Stimulated activated CD8-positive, alpha-beta memory T cell treated with anti-CD3 and anti-CD28 coated beads, Interleukin-7, amount 100 ng/mL, for 24 hours (primary cell): ENCODE measurements around the gene PRRC2A.
A peak's percentile ranks its signal among the peaks of the same experiment; 100 is the strongest.
"Not testable (repeated sequence)": the region's sequence is repeated elsewhere in the genome, so short reads cannot be mapped to it uniquely, and the experiment has no call there.

Experiments used
- DNase-seq: peaks from one replicate; pipeline ENCODE4 v3.0.0-alpha.2; 2020; ENCODE audit warnings: low read depth

PRRC2A gene

GRCh38 chr6:31586008-31586407 is 34.5 kb upstream of the PRRC2A start, which contains the start of gene LST1:
LST1 (plus strand) TSS chr6:31586277; CDS start chr6:31587300, 1,023 bp downstream.
- DNase-seq: no peak

GRCh38 chr6:31586599-31587281 is 33.8 kb upstream of the PRRC2A start:
- DNase-seq: no peak

- no peak for DNase-seq
Observed at GRCh38 chr6:31587791-31588777, 32.4 kb upstream of the PRRC2A start.

- no peak for DNase-seq
Observed at GRCh38 chr6:31588871-31589650, 31.5 kb upstream of the PRRC2A start.

GRCh38 chr6:31590691-31591090 is 29.8 kb upstream of the PRRC2A start:
- DNase-seq: not testable (repeated sequence)

- DNase-seq: no peak
Observed at GRCh38 chr6:31592396-31592771, 28.1 kb upstream of the PRRC2A start.

GRCh38 chr6:31597006-31597405 is 23.5 kb upstream of the PRRC2A start:
- no peak for DNase-seq

GRCh38 chr6:31607317-31607716 is 13.2 kb upstream of the PRRC2A start:
- no peak for DNase-seq

GRCh38 chr6:31609519-31610406 is 10.8 kb upstream of the PRRC2A start:
- DNase-seq: no peak

GRCh38 chr6:31610968-31611367 is 9.5 kb upstream of the PRRC2A start:
- no peak for DNase-seq

GRCh38 chr6:31614075-31614619 is 6.4 kb upstream of the PRRC2A start:
- no peak for DNase-seq

- no peak for DNase-seq
Observed at GRCh38 chr6:31614684-31615578, 5.6 kb upstream of the PRRC2A start, which contains the start of gene AIF1. AIF1 (plus strand) TSS chr6:31615234; CDS start chr6:31615330, 96 bp downstream.

GRCh38 chr6:31615748-31616147 is 4.8 kb upstream of the PRRC2A start:
- DNase-seq: peak; percentile 18

- no peak for DNase-seq
Observed at GRCh38 chr6:31617010-31617409, 3.5 kb upstream of the PRRC2A start.

GRCh38 chr6:31619805-31620585 is 520 bp upstream of the PRRC2A start:
- peak; percentile 90 for DNase-seq

GRCh38 chr6:31621320-31621939 is 915 bp downstream of the PRRC2A start:
- no peak for DNase-seq

- no peak for DNase-seq
Observed at GRCh38 chr6:31621991-31622390, 1.5 kb downstream of the PRRC2A start.

GRCh38 chr6:31622684-31623091 is 2.2 kb downstream of the PRRC2A start:
- DNase-seq: no peak
